ENCODE measurements around the gene MBOAT2. TPM values are rescaled to one million over a fixed set of nuclear protein-coding genes. Genes with fewer than 3 reads are reported as not detected.
"Not testable (repeated sequence)": the region's sequence is repeated elsewhere in the genome, so short reads cannot be mapped to it uniquely, and the experiment has no call there.

MBOAT2 gene
- total RNA-seq, 1 donor from 2014 or later = 94.7 TPM

DNA sequence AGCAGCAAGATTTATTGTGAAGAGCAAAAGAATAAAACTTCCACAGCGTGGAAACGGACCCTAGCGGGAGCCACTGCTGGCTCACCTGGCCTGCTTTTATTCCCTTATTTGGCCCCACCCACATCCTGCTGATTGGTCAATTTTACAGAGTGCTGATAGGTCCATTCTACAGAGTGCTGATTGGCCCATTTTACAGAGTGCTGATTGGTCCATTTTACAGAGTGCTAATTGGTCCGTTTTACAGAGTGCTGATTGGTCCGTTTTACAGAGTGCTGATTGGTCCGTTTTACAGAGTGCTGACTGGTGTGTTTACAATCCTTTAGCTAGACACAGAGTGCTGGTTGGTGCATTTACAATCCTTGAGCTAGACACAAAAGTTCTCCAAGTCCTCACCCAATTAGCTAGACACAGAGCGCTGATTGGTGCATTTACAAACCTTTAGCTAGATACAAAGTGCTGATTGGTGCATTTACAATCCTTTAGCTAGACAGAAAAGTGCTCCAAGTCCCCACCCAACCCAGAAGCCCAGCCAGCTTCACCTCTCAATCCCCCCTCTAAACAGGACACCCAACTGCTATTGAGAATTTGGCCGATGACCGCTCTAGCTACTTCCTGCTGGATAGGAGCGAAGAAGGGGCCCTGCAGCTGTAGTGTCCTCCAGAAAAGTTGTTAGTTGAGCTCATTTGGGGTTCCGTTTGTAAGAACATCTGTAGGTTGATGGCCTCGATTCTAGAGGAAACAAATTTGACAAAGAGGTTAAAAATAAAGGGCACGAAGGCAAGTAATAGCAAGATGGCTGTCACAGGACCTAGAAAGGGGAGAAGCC is 108.2 kb downstream of the MBOAT2 start:
- DNase-seq (ENCODE audit: extremely low spot score, unreplicated experiment); H3K4me3 Mint-ChIP-seq (ENCODE audit: unreplicated experiment); H3K27me3 Mint-ChIP-seq (ENCODE audit: unreplicated experiment); H3K27ac Mint-ChIP-seq (ENCODE audit: unreplicated experiment); H3K4me1 Mint-ChIP-seq (ENCODE audit: unreplicated experiment); H3K9me3 Mint-ChIP-seq (ENCODE audit: unreplicated experiment): not testable (repeated sequence)
- peaks cover 44% of the 10 kb centered on the region for H3K36me3 Mint-ChIP-seq (ENCODE audit: unreplicated experiment)

DNA sequence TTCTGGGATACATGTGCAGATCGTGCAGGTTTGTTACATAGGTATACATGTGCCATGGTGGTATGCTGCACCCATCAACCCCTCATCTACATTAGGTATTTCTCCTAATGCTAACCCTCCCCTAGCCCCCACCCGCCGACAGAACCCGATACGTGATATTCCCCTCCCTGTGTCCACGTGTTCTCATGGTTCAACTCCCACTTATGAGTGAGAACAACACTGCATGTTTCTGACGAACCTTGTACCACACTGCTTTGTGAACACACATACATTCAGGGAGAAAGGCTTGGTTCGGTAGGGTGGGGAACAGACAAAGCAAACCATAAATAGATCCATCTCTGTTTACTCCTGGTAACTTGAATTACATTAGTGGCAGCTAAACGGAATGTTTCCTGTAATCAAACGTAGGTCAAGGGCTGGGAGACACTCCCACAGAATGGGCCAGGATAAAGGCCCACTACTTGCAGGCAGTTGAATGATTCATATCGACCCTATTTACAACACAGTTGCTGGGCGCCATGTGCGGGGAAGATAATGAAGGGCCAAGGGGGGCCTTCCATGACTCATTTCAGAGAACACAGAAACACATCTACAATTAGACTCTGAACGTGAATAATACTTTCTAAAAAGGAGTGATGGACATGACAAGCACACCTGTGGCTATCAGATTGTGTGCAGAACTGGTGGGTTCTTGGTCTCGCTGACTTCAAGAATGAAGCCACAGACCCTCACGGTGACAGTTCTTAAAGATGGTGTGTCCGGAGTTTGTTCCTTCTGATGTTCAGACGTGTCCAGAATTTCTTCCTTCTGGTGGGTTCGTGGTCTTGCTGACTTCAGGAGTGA is 109.3 kb downstream of the MBOAT2 start:
- TF ChIP-seq, protein P1, sequence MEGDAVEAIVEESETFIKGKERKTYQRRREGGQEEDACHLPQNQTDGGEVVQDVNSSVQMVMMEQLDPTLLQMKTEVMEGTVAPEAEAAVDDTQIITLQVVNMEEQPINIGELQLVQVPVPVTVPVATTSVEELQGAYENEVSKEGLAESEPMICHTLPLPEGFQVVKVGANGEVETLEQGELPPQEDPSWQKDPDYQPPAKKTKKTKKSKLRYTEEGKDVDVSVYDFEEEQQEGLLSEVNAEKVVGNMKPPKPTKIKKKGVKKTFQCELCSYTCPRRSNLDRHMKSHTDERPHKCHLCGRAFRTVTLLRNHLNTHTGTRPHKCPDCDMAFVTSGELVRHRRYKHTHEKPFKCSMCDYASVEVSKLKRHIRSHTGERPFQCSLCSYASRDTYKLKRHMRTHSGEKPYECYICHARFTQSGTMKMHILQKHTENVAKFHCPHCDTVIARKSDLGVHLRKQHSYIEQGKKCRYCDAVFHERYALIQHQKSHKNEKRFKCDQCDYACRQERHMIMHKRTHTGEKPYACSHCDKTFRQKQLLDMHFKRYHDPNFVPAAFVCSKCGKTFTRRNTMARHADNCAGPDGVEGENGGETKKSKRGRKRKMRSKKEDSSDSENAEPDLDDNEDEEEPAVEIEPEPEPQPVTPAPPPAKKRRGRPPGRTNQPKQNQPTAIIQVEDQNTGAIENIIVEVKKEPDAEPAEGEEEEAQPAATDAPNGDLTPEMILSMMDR (IDR thresholded peaks at IDR 0.05) = no peak
- DNase-seq (ENCODE audit: extremely low spot score, unreplicated experiment) = no peak
- Mint-ChIP-seq H3K4me1 (ENCODE audit: unreplicated experiment) (no peaks in the 10 kb centered on the region), H3K36me3 (ENCODE audit: unreplicated experiment) (peaks cover 44% of the 10 kb centered on the region), H3K27me3 (ENCODE audit: unreplicated experiment) (no peaks in the 10 kb centered on the region), H3K27ac (ENCODE audit: unreplicated experiment) (no peak overlapping the region), H3K9me3 (ENCODE audit: unreplicated experiment) (peaks cover 4% of the 10 kb centered on the region), H3K4me3 (ENCODE audit: unreplicated experiment) (no peak overlapping the region)

DNA sequence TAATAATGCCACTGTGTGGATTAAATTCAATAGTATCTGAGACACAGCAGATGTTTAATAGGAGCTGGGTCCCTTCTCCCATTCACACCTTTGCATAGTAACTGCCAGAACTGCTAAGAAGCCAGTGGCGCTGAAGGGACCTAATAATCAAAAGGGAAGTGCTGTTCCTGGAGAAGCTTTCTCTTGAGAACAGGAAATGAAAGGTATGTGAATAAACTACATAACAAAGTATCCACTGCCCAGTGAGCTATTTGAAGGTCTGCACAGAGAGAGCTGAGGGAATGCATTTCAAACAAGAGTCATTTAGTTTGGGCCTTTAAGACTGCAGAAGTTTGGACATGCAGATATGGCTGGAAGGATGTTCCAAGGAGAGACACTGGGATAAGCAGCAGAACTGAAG is 110.0 kb downstream of the MBOAT2 start:
- peaks cover 43% of the 10 kb centered on the region for H3K36me3 Mint-ChIP-seq (ENCODE audit: unreplicated experiment)
- H3K4me1 Mint-ChIP-seq (ENCODE audit: unreplicated experiment) = no peaks in the 10 kb centered on the region
- TF ChIP-seq, protein P1 (IDR thresholded peaks at IDR 0.05) = no peak
- no peak overlapping the region for H3K4me3 Mint-ChIP-seq (ENCODE audit: unreplicated experiment)
- no peak for DNase-seq (ENCODE audit: extremely low spot score, unreplicated experiment)
- H3K27ac Mint-ChIP-seq (ENCODE audit: unreplicated experiment) = no peak overlapping the region
- H3K9me3 Mint-ChIP-seq (ENCODE audit: unreplicated experiment) = peaks cover 4% of the 10 kb centered on the region
- no peaks in the 10 kb centered on the region for H3K27me3 Mint-ChIP-seq (ENCODE audit: unreplicated experiment)

DNA sequence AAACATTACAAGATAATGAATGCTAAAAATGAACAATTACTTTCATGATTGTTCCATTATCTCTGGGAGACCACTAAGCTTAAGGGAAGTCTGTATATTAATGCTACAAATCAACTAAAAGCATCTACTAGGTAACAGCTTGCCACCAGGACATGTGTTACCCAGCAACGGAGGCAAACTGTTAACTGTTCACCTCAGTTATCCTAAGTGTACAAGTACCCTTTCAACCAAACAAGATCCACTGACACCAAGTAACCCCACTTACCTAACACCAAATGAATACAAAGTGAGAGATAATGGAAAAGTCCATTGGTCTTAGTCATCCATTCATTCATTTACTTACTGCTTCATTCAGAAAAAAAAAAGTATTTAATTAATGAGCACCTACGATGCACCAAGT is 111.4 kb downstream of the MBOAT2 start:
- Mint-ChIP-seq H3K9me3 (ENCODE audit: unreplicated experiment) (peaks cover 4% of the 10 kb centered on the region), H3K27me3 (ENCODE audit: unreplicated experiment) (no peaks in the 10 kb centered on the region), H3K36me3 (ENCODE audit: unreplicated experiment) (peaks cover 43% of the 10 kb centered on the region), H3K4me1 (ENCODE audit: unreplicated experiment) (no peaks in the 10 kb centered on the region), H3K27ac (ENCODE audit: unreplicated experiment) (no peak overlapping the region), H3K4me3 (ENCODE audit: unreplicated experiment) (no peak overlapping the region)
- DNase-seq (ENCODE audit: extremely low spot score, unreplicated experiment) = no peak
- TF ChIP-seq, protein P1 (IDR thresholded peaks at IDR 0.05) = no peak

DNA sequence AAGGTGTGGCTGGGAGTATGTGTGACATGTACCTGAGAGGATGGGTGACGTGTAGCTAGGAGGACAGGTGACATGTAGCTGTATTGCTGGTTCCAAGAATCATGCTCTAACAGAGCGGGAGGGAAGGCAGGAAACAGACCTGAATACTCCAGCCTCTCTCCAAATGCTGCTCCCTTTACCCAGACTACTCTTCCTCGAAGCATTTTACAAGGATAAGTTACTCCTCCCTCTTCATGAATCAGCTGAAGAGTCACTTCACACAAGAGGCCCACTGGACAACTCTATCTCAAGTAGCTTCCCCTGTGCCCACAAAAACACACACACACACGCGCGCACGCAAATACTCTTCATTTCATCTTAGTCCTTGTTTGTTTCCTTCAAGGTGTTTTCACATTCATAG is 113.5 kb downstream of the MBOAT2 start:
- DNase-seq (ENCODE audit: extremely low spot score, unreplicated experiment) = no peak
- H3K4me3 Mint-ChIP-seq (ENCODE audit: unreplicated experiment) = no peak overlapping the region
- H3K27me3 Mint-ChIP-seq (ENCODE audit: unreplicated experiment) = no peaks in the 10 kb centered on the region
- TF ChIP-seq, protein P1 (IDR thresholded peaks at IDR 0.05) = no peak
- H3K36me3 Mint-ChIP-seq (ENCODE audit: unreplicated experiment) = peaks cover 32% of the 10 kb centered on the region
- no peak overlapping the region for H3K27ac Mint-ChIP-seq (ENCODE audit: unreplicated experiment)
- H3K4me1 Mint-ChIP-seq (ENCODE audit: unreplicated experiment) = no peaks in the 10 kb centered on the region
- no peaks in the 10 kb centered on the region for H3K9me3 Mint-ChIP-seq (ENCODE audit: unreplicated experiment)
